GM19463 (cell line): ENCODE results near the gene MRGPRE.

Experiments used
- ATAC-seq: cut with Tn5 transposase; IDR thresholded peaks from one replicate; pipeline ENCODE4 v1.9.1; 2021; ENCODE audit warnings: mild to moderate bottlenecking, moderate library complexity; ENCODE audit not compliant: unreplicated experiment

MRGPRE gene

GRCh38 chr11:3227568-3228444 lies 4.4 kb downstream of the MRGPRE start:
- no peak for ATAC-seq

- ATAC-seq: no peak
These were observed 5.2 kb downstream of the MRGPRE start for GRCh38 chr11:3226846-3227567.

- ATAC-seq: no peak
These were observed 6.1 kb downstream of the MRGPRE start for GRCh38 chr11:3225826-3226750.

DNA sequence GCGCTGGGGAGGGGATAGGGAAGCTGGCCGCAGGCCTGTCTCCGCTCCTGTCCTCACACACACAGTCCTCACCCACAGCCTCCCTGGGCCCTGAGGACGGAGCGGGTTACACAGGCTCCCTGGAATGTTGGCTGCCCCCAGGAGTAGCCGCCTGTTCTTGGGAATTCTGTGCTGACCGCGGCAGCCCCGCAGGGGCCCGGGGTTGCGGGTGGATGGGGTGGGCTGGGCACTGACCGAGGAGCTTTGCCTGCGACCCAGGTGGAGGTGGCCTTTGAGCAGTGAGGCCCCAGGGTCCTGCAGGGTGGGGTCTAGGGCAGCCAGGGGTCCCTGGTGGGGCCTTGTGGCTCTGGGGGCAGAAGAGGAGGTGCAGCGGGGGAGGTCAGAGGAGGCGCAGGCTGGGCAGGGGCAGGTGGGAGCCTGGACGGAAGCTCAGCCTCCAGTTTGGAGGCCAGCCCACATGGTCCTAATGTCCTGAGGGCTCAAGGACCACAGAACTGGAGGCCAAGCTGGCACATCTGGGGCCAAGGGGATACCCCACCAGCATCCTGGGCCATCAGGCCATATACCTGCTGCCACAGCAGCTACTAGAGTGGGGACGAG lies 7.0 kb downstream of the MRGPRE start:
- ATAC-seq: no peak

DNA sequence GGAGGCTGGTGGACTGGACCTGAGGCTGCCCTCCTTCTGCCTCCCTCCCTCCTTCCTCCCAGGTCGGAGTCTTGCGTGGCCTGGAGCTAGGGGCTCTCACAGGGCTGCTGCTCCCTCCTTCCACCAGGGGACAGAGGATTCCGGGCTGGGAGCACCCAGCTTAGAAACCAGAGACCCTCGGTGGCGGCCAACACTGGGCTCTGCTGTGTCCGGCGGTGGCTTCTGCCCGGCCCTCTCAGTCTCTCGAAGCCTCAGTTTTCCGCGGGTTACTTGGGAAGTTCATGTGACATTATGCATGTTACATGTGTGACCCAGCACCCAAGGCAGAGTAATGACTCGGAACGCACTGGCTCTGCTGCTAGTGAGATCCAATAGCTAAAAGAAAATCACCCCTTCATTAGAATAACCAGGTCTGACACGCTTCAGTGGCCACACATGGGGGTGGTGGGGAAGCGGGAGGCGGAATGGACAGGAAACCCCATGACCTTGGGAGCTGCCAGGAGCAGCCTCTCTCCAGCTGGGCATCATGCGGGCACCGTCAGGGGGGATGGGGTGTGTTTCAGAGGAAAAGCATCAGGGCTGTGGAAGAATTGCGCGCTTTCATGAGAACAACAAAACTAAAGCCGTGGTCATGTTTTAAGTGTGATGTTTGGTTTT lies 7.7 kb downstream of the MRGPRE start:
- ATAC-seq: no peak

- ATAC-seq: no peak
These were observed 8.3 kb downstream of the MRGPRE start for GRCh38 chr11:3223932-3224381.

DNA sequence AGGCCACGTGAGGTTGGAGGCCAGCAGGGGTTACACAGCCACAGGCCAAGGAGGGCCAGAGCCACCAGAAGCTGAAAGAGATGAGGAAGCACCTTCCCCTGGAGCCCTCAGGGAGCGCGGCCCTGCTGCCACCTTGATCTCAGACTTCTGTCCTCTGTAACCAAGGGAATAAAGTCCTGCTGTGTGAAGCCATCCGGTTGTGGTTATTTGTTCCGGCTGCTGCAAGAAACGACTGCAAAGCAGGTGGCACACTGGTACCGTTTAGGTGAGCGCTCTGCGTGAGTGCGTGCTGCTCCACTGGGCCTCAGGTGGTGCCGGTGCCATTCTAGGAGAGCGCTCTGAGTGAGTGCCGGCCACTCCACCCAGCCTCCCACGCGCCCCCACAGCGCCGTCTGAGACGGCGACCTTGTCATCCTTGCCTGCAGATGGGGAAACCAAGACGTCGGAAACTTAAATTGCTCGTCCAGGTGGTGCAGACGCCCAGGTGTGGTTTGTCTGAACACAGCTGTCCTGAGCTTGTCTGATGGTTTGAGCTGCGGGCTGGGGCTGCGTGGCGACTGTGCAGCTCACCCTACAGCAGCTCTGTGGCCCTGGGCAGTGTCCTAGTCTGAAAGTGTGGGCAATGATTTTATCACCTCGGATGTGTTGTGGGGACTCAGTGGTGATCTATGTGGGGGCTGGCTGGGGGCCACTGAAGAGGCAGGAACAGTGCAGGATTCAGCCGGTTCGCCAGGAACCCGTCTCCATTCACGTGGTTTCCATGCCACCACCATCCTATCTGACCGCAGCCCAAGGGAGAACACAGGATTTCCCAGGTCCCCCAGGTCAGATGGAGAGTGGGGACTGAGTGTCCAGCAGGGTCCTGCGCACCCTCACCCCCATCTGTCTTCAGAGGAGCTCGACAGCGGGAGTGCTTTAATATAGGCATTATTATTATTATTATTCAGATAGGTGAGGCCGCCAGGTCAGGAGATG lies 9.0 kb downstream of the MRGPRE start:
- no peak for ATAC-seq

DNA sequence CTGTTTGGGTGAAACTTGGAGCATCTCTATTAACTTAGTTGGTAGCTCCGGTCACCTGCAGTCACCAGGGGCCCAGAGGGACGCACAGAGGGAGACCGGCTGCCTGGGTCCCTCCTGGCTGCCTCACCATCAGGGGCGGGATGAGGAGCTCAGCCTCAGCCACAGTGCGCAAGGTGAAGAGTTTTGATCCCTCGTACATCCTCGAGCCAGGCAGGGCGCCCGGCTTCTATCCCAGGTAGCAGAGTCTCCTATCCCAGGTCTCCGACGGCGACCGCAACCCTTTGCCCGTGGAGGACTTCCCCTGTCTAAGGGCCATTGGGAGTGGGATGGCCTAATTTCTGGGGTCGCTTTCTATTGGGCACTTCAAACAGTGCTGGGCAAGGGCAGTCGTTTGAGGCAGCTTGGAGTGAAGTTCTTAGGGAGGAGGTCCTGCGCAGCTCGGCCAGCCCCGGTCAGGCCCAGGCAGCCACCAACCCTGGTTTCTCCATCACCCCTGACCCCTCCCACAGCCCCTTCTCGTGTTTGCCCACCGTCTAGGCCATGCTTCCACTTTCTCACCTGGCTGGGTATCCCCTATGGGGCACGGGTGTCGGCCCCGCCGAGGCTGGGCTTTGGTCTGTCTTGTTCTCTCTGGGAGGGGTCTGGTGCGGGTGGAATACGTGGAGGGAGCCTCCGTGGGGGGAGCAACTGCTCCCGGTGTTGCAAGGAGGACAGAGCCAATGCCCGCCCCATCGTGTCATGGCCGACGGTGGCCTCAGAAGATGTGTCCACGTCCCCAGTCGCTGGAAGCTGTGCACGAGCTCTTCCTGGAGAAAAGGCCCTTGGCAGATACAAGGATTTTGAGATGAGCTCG lies 10.0 kb downstream of the MRGPRE start:
- ATAC-seq: no peak

- ATAC-seq: no peak
These were observed 10.7 kb downstream of the MRGPRE start for GRCh38 chr11:3221408-3222002.

GRCh38 chr11:3220521-3221407 lies 11.5 kb downstream of the MRGPRE start:
- ATAC-seq: no peak

DNA sequence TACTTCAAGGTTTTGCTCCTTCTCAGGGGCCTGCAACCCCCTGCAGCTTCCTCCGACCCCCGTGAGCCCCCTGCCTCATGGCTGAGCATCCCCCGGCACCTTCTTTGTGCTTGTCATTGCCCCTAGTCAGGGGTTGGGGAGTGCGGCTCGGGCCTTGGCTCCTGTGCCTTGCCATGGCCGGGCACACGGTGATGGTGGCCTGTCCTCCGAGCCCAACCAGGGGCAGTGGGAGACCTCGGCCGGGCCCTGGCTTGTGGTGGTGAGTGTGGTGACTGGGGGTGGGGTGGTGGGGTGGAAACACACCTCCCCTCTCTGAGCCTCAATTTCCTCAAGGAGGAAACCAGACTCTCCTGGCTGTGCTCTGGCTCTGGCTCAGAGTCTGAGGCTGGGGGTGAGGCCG lies 12.1 kb downstream of the MRGPRE start:
- ATAC-seq: no peak

- no peak for ATAC-seq
These were observed 12.8 kb downstream of the MRGPRE start for GRCh38 chr11:3219281-3219892.

GRCh38 chr11:3218483-3219280 lies 13.5 kb downstream of the MRGPRE start, which contains the start of gene MRGPRG:
Gene MRGPRG (minus strand): TSS chr11:3218813. CDS start chr11:3218813, 0 bp downstream.
- ATAC-seq: no peak

- ATAC-seq: no peak
These were observed 14.3 kb downstream of the MRGPRE start for GRCh38 chr11:3217818-3218482.

GRCh38 chr11:3216027-3216525 lies 16.1 kb downstream of the MRGPRE start:
- ATAC-seq: no peak
